EH (cell line): ENCODE data around the gene RPS6KC1.
"Not testable (repeated sequence)": the region's sequence is repeated elsewhere in the genome, so short reads cannot be mapped to it uniquely, and the experiment has no call there.

Experiments used
- DNase-seq: peaks from one replicate; pipeline ENCODE4 v3.0.0-alpha.2; 2015; ENCODE audit warnings: low read depth

The RPS6KC1 gene

DNA sequence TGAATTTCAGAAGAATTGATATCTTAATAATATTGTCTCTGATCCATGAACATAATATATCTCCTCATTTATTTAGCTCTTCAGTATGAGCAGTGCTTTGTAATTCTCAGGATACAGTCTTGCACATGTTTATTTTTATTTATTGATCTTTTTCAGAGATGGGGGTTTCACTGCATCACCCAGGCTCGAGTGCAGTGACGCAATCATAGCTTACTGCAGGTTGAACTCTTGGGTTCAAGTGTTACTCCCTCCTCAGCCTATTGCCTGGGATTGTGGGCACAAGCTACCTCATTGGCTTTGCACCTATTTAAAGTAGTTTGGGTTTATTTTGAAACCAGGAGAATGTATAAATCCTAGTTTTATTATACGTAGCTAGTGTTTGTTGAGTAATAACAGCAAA lies 4.7 kb downstream of the RPS6KC1 start:
- no peak for DNase-seq

- DNase-seq = no peak
These were observed 6.4 kb downstream of the RPS6KC1 start for GRCh38 chr1:213057264-213058059.

- DNase-seq = no peak
These were observed 9.8 kb downstream of the RPS6KC1 start for GRCh38 chr1:213060836-213061235.

DNA sequence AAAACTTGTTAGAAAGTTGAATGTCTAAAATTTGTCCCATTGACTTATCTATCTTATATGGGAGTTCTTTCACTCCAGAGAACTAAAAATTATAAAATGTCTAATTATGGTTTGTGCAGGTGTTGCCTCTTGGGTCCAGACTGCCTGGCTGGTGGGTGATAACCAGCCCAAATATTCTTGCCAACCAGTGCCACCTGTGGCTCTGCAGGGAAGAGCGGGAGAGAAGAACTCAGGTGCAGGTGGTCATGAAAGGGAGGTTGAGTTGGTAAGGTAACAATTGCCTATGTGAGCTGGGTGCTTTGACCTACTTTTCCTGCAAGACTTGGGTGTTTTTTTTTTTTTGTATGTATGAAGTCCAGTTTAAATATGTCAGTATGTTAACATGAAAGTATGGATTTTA lies 10.2 kb downstream of the RPS6KC1 start:
- DNase-seq = no peak

DNA sequence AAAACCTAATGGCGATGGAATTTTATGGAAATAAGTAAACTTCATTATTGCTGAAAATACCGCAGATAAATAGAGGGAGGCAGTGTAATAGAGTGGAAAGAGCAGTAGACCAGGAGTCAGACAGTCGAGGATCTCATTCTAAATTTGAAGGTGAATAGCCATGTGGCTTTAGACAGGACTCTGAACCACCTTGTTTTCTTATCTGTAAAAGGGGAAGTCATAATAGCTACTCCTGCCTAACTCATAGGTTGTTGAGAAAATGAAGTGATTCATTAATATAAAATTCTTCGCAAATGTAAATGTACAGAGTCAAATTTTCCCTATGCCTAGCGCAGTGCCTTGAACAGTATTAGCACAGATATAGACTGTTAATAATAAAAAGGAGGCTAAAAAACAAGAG lies 14.8 kb downstream of the RPS6KC1 start:
- DNase-seq = no peak

- no peak for DNase-seq
These were observed 15.3 kb downstream of the RPS6KC1 start for GRCh38 chr1:213066363-213066762.

GRCh38 chr1:213067352-213067751 lies 16.3 kb downstream of the RPS6KC1 start:
- peak; percentile 3 for DNase-seq

- DNase-seq = peak; percentile 75
These were observed 19.4 kb downstream of the RPS6KC1 start for GRCh38 chr1:213070406-213070805.

GRCh38 chr1:213075725-213076124 lies 24.7 kb downstream of the RPS6KC1 start:
- DNase-seq = no peak

DNA sequence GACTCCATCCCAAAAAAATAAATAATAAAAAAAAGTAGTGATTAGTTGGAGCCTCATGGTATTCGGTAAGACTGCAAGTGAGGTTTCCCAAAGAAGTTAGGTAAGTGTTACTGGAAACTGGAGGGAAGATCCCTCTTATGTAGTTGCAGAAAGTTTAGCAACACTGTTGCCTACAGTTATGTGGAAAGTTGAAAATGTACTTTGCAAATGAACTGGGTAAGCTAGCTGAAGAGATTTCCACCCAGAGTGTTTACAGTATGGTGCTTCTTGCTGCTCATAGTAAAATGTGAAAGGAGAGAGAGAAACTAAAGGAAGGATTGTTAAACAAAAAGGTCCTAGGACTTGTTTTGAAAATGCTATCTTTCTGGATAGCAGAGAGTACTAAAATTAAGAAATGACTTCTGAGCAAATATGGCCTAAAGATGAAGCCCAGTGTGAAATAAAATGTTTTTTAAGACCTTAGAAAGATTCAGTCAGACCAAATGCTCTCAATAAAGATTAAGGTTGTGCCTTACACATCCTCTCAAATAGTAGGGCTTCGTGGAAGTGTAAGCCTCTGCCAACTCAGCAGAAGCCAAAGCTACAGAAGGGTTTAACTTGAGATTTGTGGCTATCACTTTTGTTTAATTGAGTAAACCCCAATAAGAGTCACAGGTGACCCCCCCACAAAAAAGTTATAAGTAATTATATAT lies 31.5 kb downstream of the RPS6KC1 start:
- no peak for DNase-seq

- DNase-seq = no peak
These were observed 32.0 kb downstream of the RPS6KC1 start for GRCh38 chr1:213083112-213083445.

GRCh38 chr1:213087911-213088310 lies 36.9 kb downstream of the RPS6KC1 start:
- no peak for DNase-seq

DNA sequence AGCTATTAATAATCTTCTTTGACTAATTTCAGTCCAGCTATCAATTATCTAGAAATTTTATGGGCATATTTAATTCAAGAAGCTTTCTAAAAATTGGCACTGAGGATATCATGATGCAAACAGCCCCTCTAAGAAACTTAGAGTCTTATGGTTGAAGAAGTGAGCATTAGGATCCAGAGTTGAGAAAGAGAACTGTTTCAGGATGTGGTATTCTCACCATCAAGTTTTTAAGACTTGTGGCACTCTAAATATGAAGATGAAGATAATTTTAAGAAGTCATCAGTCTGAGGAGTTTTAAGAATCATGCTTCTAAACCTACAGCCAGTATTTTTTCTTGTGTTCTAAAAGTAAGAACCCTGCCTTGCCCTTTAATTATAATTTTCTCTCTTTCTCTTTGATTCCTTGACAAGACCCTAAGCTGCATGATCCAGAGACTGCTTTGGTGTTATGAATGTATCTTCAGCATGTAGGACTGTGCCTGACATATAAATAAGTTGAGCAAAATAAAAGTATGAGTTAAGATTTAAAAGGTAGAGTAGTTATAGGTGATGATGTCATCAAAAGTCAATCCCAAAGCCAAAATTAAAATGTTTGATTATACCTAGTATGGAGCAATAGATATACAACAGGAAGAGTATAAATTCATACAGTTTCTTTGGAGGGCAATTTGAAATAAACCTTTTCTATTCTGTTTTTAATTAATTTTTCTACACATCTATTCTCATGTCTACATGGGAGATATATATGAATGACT lies 39.1 kb downstream of the RPS6KC1 start:
- DNase-seq = no peak

DNA sequence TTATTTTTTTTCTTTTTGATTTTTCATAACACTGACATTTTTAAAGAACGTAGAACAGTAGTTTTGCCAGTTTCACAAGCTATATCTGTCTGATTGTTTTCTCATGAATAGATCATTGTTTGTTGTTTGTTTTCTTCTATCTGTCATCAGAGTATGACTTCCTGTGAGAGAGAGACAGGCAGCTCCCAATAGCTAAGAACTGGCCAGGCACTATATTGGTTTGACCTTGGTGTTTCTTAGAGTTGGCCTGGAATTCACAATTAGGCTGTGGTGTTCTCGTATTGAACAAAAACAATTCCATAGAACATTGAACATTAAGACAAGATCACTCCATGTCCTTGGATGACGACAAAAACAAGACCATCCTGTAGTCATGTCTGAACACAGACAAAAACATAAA lies 43.4 kb downstream of the RPS6KC1 start:
- no peak for DNase-seq

GRCh38 chr1:213095467-213095866 lies 44.4 kb downstream of the RPS6KC1 start:
- peak; percentile 20 for DNase-seq

- DNase-seq = no peak
These were observed 48.8 kb downstream of the RPS6KC1 start for GRCh38 chr1:213099682-213100399.

GRCh38 chr1:213100565-213100964 lies 49.5 kb downstream of the RPS6KC1 start:
- DNase-seq = not testable (repeated sequence)

GRCh38 chr1:213103377-213104306 lies 52.6 kb downstream of the RPS6KC1 start:
- no peak for DNase-seq

- no peak for DNase-seq
These were observed 53.6 kb downstream of the RPS6KC1 start for GRCh38 chr1:213104604-213105003.

DNA sequence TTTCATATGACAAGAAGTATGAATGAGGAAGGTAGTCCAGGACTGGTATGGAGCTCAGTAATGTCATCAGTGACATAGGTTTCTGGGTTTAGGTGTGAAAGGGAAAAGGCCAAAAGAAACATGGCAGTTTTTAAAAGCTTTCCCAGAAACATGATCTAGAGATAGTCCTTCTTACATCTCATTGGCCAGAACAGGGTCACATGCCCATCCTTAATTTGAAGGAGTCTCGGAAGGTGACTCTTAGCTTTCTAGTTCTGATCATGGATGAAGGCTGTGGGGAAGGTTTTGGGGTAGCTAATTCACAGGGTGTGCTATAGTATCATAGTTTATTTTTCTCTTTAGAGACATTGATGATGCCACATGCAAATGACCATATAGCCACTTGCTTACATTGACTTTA lies 55.3 kb downstream of the RPS6KC1 start:
- no peak for DNase-seq

DNA sequence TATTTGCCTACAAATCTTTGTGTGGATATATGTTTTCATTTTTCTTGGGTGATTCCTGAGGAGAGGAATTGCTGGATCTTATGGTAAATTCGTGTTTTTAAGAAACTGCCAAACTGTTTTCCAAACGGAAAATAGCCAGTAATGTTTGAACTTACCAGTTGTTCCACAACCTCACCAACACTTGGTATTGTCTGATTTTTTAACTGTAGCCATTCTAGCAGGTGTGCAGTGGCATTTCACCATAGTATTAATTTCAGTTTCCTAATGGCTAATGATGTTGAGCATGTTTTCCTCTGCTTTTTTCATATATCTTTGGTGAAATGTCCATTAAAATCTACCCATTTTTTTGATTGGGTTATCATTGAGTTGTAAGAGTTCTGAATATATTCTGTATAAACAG lies 56.6 kb downstream of the RPS6KC1 start:
- DNase-seq = no peak
